ENCODE data around the gene FEM1A. TPM values are rescaled to one million over a fixed set of nuclear protein-coding genes. Genes with fewer than 3 reads are reported as not detected.

Gene FEM1A
- total and polyA plus RNA-seq, 2 donors (not counting 3 experiments of a cell fraction or from before 2014, with no cell fraction given), result 5.1 to 11.4 TPM

DNA sequence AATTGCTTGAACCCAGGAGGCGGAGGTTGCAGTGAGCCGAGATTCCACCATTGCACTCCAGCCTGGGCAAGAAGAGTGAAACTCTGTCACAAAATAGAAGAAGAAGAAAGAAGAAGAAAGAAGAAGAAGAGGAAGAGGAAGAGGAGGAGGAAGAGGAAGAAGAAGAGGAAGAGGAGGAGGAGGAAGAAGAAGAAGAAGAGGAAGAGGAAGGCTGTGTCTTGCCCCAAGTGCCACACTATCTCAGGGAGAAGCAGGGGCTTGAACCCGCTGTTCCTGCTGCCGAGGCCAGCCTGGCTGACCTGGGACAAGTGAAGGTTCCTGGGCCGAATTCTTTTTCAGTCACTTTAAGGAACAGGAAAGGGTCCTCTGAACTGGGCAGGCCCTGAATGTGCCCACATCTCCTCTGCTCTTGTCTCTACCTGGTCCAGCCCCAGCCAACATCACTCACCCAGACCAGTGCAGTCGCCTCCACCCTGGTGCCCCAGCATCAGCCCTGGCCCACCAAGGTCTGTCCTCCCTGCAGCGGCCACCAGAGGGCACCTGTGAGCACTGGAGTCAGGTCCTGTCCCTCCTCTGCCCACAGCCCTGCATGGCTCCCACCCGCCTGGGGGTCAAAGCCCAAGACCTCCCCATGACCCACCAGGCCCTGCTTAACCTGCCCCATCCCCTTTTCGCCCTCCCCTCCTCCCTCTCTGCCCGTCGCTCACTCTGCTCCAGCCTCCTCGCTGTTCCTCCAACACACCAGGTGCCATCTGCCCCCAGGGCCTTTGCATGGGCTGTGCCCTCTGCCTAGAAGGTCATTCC, 20.0 kb downstream of the FEM1A start:
- Histone ChIP-seq H2AFZ (ENCODE audit: low read depth, low read length) (no peak overlapping the region), H3K9ac (replicated peaks; ENCODE audit: extremely low read depth, insufficient read depth, low read length) (no peak overlapping the region), H3K4me2 (ENCODE audit: insufficient read depth, low read length) (no peak overlapping the region), H3K9me1 (replicated peaks; ENCODE audit: control insufficient read depth, extremely low read depth, insufficient read depth, low read length) (no peaks in the 10 kb centered on the region), H3K36me3 (ENCODE audit: control insufficient read depth in 2 of 2, extremely low read depth in 1 of 2, insufficient read depth in 2 of 2, low read length in 2 of 2) (peaks cover 0 to 1% of the 10 kb centered on the region in 2 experiments), H4K20me1 (replicated peaks; ENCODE audit: control insufficient read depth, extremely low read depth, insufficient read depth, low read length) (no peaks in the 10 kb centered on the region), H3K4me1 (ENCODE audit: control insufficient read depth, extremely low read depth, insufficient read depth, low read length) (peaks cover 5% of the 10 kb centered on the region), H3K27ac (ENCODE audit: insufficient read depth, low read depth, low read length) (peak overlapping the region; percentile 92), H3K79me2 (ENCODE audit: control insufficient read depth, insufficient read depth, low read length) (no peaks in the 10 kb centered on the region), H3K9me3 (replicated peaks; ENCODE audit: control insufficient read depth, insufficient read depth, low read length) (no peaks in the 10 kb centered on the region), H3K27me3 (ENCODE audit: control insufficient read depth in 2 of 2, insufficient read depth in 2 of 2, low read length in 2 of 2) (no peaks in the 10 kb centered on the region), H3K4me3 (replicated peaks in 1 of 3; ENCODE audit: insufficient read depth in 1 of 3, low read depth in 1 of 3, low read length in 3 of 3) (no peak overlapping the region)
- no TSS peak for BruUV-seq (replicated peaks)
- TF ChIP-seq, protein P1, sequence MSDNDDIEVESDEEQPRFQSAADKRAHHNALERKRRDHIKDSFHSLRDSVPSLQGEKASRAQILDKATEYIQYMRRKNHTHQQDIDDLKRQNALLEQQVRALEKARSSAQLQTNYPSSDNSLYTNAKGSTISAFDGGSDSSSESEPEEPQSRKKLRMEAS (IDR thresholded peaks at IDR 0.05; ENCODE audit: insufficient read depth, insufficient read length), result no peak
- TF ChIP-seq MYC (IDR thresholded peaks at IDR 0.05; ENCODE audit: low read depth, low read length) (no peak), POLR2AphosphoS5 (IDR thresholded peaks at IDR 0.05; ENCODE audit: insufficient read depth, low read depth, low read length) (no peak), EZH2 (IDR thresholded peaks at IDR 0.05; ENCODE audit: borderline replicate concordance, low read depth, low read length, severe bottlenecking) (no peak), FOS (IDR thresholded peaks at IDR 0.05; ENCODE audit: borderline replicate concordance, insufficient read depth, low read length) (no peak), GATA2 (IDR thresholded peaks at IDR 0.05; ENCODE audit: insufficient read depth, insufficient read length, low read depth, low read length) (no peak)
- TF ChIP-seq, protein P2, sequence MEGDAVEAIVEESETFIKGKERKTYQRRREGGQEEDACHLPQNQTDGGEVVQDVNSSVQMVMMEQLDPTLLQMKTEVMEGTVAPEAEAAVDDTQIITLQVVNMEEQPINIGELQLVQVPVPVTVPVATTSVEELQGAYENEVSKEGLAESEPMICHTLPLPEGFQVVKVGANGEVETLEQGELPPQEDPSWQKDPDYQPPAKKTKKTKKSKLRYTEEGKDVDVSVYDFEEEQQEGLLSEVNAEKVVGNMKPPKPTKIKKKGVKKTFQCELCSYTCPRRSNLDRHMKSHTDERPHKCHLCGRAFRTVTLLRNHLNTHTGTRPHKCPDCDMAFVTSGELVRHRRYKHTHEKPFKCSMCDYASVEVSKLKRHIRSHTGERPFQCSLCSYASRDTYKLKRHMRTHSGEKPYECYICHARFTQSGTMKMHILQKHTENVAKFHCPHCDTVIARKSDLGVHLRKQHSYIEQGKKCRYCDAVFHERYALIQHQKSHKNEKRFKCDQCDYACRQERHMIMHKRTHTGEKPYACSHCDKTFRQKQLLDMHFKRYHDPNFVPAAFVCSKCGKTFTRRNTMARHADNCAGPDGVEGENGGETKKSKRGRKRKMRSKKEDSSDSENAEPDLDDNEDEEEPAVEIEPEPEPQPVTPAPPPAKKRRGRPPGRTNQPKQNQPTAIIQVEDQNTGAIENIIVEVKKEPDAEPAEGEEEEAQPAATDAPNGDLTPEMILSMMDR (IDR thresholded peaks at IDR 0.05; ENCODE audit: extremely low read depth in 1 of 2, insufficient read depth in 1 of 2, low read depth in 1 of 2, low read length in 2 of 2), result peak; percentile 89 to 96
- ChIA-PET CTCF (interaction anchor here (1.7 to 10.2 kb wide), 10 partner anchors 12 to 220 kb away, joined by 7 to 514 read pairs (median 32); partner anchors contain the start of gene TICAM1), POLR2A (no interaction called here)
- dilution Hi-C loops (cut with MboI; ENCODE audit: extremely low pct_ligation_motif_present, low sequenced_read_pairs) (no loop called here), intact Hi-C loops (cut with micrococcal nuclease) (loop anchor here (1.0 kb wide), 1 partner anchor 20 kb away; the partner anchor contains the start of gene TICAM1)
- FAIRE-seq, result peak; percentile 75
- DNase-seq (ENCODE audit: low read depth, low spot score), result peak; percentile 68

Data from endothelial cell of umbilical vein (primary cell).